HG02970 (cell line): ENCODE results near the gene VIPR2.

ENCODE experiments used
- ATAC-seq: cut with Tn5 transposase; IDR thresholded peaks from one replicate; pipeline ENCODE4 v1.9.1; 2021; ENCODE audit warnings: mild to moderate bottlenecking, moderate library complexity, moderate number of reproducible peaks; ENCODE audit not compliant: unreplicated experiment, low FRiP score

The VIPR2 gene

GRCh38 chr7:159158888-159159405 lies 14.3 kb upstream of the VIPR2 start:
- ATAC-seq, result no peak

- ATAC-seq, result no peak
These were observed 13.6 kb upstream of the VIPR2 start for GRCh38 chr7:159158125-159158887.

GRCh38 chr7:159157714-159158113 lies 13.0 kb upstream of the VIPR2 start:
- ATAC-seq, result no peak

- ATAC-seq, result no peak
These were observed 12.0 kb upstream of the VIPR2 start for GRCh38 chr7:159156436-159157245.

GRCh38 chr7:159155410-159155809 lies 10.7 kb upstream of the VIPR2 start:
- ATAC-seq, result no peak

- ATAC-seq, result no peak
These were observed 9.6 kb upstream of the VIPR2 start for GRCh38 chr7:159154243-159154642.

- ATAC-seq, result no peak
These were observed 8.8 kb upstream of the VIPR2 start for GRCh38 chr7:159153511-159153910.

- no peak for ATAC-seq
These were observed 8.1 kb upstream of the VIPR2 start for GRCh38 chr7:159152816-159153215.

GRCh38 chr7:159151231-159151630 lies 6.6 kb upstream of the VIPR2 start:
- ATAC-seq, result no peak

- ATAC-seq, result no peak
These were observed 4.8 kb upstream of the VIPR2 start for GRCh38 chr7:159149488-159149887.

GRCh38 chr7:159148430-159149395 lies 4.0 kb upstream of the VIPR2 start:
- no peak for ATAC-seq

GRCh38 chr7:159147687-159148086 lies 3.0 kb upstream of the VIPR2 start:
- no peak for ATAC-seq

GRCh38 chr7:159147246-159147645 lies 2.6 kb upstream of the VIPR2 start:
- no peak for ATAC-seq

GRCh38 chr7:159146084-159146858 lies 1.6 kb upstream of the VIPR2 start:
- ATAC-seq, result no peak

GRCh38 chr7:159145490-159145855 lies 806 bp upstream of the VIPR2 start:
- no peak for ATAC-seq

GRCh38 chr7:159143780-159144757 lies 598 bp downstream of the VIPR2 start:
- no peak for ATAC-seq

GRCh38 chr7:159142730-159143129 lies 1.9 kb downstream of the VIPR2 start:
- no peak for ATAC-seq

GRCh38 chr7:159142199-159142598 lies 2.5 kb downstream of the VIPR2 start:
- no peak for ATAC-seq

GRCh38 chr7:159141660-159142059 lies 3.0 kb downstream of the VIPR2 start:
- no peak for ATAC-seq
